Chondrocyte (in vitro differentiated cells): Measurements from ENCODE around the gene CTNND1. TPM values are rescaled to one million over a fixed set of nuclear protein-coding genes. Genes with fewer than 3 reads are reported as not detected.

Source experiments
- total RNA-seq: library from RNA; stranded (reverse); gene quantifications from 3 replicates; pipeline ENCODE4 v1.2.1, GENCODE V29; 2021

CTNND1 gene
- total RNA-seq, 1 donor from 2014 or later: 126 TPM

Other genes with a start within 250 kb of the CTNND1 start
- gene SLC43A1, start 246.1 kb upstream of the CTNND1 start, total RNA-seq: 5.2 to 5.6 TPM (median 5.3 TPM) in 3 replicates
- gene TIMM10, start 231.0 kb upstream of the CTNND1 start, total RNA-seq: 37.5 to 61.6 TPM (median 43.2 TPM) in 3 replicates
- gene SMTNL1, start 224.2 kb upstream of the CTNND1 start, total RNA-seq: not detected in 3 replicates
- gene UBE2L6, start 194.1 kb upstream of the CTNND1 start, total RNA-seq: 8.8 to 24.9 TPM (median 9.9 TPM) in 3 replicates
- 1.8 to 4.6 TPM (median 4.5 TPM) in 3 replicates for gene SERPING1, start 164.1 kb upstream of the CTNND1 start, total RNA-seq
- gene YPEL4, start 111.9 kb upstream of the CTNND1 start, total RNA-seq: 0.41 TPM in 1 of 3 replicates, not detected in the others
- 12.2 to 14.9 TPM (median 13.8 TPM) in 3 replicates for gene CLP1, start 104.0 kb upstream of the CTNND1 start, total RNA-seq
- gene ZDHHC5, start 93.7 kb upstream of the CTNND1 start, total RNA-seq: 57.4 to 60.3 TPM (median 59.2 TPM) in 3 replicates
- 18.9 to 20.0 TPM (median 19.4 TPM) in 3 replicates for gene MED19, start 49.6 kb upstream of the CTNND1 start, total RNA-seq
- gene TMX2, start 49.2 kb upstream of the CTNND1 start, total RNA-seq: 58.6 to 77.7 TPM (median 59.5 TPM) in 3 replicates
- gene SELENOH, start 20.3 kb upstream of the CTNND1 start, total RNA-seq: 84.4 to 92.1 TPM (median 87.3 TPM) in 3 replicates
- gene BTBD18, start 10.0 kb upstream of the CTNND1 start, total RNA-seq: not detected in 3 replicates